HL-60 (cell line): ENCODE results near the gene FXN.

Source experiments
- DNase-seq, 2 experiments: peaks; one replicate each; pipeline ENCODE4 v3.0.0-alpha.2; 2010 to 2020; ENCODE audit warnings: low read depth in 1 of 2, low spot score in 1 of 2
- H3K27ac ChIP-seq: fragments of 250-450 bp; sonication (Bioruptor Pico); replicated peaks from 2 replicates; pipeline ENCODE4 v1.5.1; 2020; ENCODE audit warnings: mild to moderate bottlenecking, moderate library complexity
- H3K27me3 ChIP-seq: fragments of 250-450 bp; sonication (Bioruptor Pico); 2 replicates; pipeline ENCODE4 v1.5.1; 2021; ENCODE audit warnings: mild to moderate bottlenecking, moderate library complexity; ENCODE audit not compliant: insufficient read depth, poor library complexity, severe bottlenecking
- H3K4me3 ChIP-seq: replicated peaks from 2 replicates; pipeline ENCODE4 v1.5.1; 2011; ENCODE audit warnings: mild to moderate bottlenecking, control low read depth, low read length; ENCODE audit not compliant: insufficient read depth
- GABPA ChIP-seq: IDR thresholded peaks from 2 replicates; pipeline ENCODE4 v1.6.1; 2012; ENCODE audit warnings: low read depth
- POLR2AphosphoS5 ChIP-seq: IDR thresholded peaks from 2 replicates; pipeline ENCODE4 v1.6.1; 2012; ENCODE audit warnings: low read depth
- SPI1 ChIP-seq: IDR thresholded peaks from 2 replicates; pipeline ENCODE4 v1.6.1; 2012; ENCODE audit warnings: low read depth, mild to moderate bottlenecking, borderline replicate concordance
- TF ChIP-seq, protein P1 (sequence below): IDR thresholded peaks from one replicate; pipeline ENCODE4 v1.5.1; 2011; ENCODE audit warnings: low read length, control low read depth, inconsistent platforms; ENCODE audit not compliant: insufficient read depth
- TF ChIP-seq, protein P2 (sequence below): IDR thresholded peaks from 2 replicates; pipeline ENCODE4 v1.6.1; 2012; ENCODE audit warnings: low read depth; ENCODE audit not compliant: insufficient replicate concordance

The FXN gene

DNA sequence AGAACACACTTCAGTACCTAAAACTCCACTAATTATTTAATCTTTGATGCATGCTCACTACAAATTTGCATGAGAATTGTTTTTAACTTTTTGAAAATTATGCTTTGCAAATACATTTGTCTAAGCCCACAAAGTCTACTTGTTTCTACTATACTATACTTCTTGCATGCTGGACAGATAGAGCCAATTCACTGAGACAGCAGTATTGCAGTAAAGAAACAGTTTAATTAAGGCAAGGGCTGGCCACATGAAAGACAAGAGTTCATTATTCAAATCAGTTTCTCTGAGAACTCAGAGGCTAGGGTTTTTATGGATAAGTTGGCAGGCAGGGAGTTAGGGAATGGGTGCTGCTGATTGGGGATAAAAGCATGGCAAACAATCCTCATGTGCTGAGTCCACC lies 6.0 kb upstream of the FXN start:
- no peak for DNase-seq
- no peak for TF ChIP-seq GABPA
- no peak for TF ChIP-seq POLR2AphosphoS5
- no peak for TF ChIP-seq SPI1
- TF ChIP-seq, protein P1, sequence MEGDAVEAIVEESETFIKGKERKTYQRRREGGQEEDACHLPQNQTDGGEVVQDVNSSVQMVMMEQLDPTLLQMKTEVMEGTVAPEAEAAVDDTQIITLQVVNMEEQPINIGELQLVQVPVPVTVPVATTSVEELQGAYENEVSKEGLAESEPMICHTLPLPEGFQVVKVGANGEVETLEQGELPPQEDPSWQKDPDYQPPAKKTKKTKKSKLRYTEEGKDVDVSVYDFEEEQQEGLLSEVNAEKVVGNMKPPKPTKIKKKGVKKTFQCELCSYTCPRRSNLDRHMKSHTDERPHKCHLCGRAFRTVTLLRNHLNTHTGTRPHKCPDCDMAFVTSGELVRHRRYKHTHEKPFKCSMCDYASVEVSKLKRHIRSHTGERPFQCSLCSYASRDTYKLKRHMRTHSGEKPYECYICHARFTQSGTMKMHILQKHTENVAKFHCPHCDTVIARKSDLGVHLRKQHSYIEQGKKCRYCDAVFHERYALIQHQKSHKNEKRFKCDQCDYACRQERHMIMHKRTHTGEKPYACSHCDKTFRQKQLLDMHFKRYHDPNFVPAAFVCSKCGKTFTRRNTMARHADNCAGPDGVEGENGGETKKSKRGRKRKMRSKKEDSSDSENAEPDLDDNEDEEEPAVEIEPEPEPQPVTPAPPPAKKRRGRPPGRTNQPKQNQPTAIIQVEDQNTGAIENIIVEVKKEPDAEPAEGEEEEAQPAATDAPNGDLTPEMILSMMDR: no peak
- TF ChIP-seq, protein P2, sequence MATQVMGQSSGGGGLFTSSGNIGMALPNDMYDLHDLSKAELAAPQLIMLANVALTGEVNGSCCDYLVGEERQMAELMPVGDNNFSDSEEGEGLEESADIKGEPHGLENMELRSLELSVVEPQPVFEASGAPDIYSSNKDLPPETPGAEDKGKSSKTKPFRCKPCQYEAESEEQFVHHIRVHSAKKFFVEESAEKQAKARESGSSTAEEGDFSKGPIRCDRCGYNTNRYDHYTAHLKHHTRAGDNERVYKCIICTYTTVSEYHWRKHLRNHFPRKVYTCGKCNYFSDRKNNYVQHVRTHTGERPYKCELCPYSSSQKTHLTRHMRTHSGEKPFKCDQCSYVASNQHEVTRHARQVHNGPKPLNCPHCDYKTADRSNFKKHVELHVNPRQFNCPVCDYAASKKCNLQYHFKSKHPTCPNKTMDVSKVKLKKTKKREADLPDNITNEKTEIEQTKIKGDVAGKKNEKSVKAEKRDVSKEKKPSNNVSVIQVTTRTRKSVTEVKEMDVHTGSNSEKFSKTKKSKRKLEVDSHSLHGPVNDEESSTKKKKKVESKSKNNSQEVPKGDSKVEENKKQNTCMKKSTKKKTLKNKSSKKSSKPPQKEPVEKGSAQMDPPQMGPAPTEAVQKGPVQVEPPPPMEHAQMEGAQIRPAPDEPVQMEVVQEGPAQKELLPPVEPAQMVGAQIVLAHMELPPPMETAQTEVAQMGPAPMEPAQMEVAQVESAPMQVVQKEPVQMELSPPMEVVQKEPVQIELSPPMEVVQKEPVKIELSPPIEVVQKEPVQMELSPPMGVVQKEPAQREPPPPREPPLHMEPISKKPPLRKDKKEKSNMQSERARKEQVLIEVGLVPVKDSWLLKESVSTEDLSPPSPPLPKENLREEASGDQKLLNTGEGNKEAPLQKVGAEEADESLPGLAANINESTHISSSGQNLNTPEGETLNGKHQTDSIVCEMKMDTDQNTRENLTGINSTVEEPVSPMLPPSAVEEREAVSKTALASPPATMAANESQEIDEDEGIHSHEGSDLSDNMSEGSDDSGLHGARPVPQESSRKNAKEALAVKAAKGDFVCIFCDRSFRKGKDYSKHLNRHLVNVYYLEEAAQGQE: no peak
- Histone ChIP-seq H3K27ac (no peak overlapping the region), H3K4me3 (no peak overlapping the region), H3K27me3 (no peaks in the 10 kb centered on the region)

DNA sequence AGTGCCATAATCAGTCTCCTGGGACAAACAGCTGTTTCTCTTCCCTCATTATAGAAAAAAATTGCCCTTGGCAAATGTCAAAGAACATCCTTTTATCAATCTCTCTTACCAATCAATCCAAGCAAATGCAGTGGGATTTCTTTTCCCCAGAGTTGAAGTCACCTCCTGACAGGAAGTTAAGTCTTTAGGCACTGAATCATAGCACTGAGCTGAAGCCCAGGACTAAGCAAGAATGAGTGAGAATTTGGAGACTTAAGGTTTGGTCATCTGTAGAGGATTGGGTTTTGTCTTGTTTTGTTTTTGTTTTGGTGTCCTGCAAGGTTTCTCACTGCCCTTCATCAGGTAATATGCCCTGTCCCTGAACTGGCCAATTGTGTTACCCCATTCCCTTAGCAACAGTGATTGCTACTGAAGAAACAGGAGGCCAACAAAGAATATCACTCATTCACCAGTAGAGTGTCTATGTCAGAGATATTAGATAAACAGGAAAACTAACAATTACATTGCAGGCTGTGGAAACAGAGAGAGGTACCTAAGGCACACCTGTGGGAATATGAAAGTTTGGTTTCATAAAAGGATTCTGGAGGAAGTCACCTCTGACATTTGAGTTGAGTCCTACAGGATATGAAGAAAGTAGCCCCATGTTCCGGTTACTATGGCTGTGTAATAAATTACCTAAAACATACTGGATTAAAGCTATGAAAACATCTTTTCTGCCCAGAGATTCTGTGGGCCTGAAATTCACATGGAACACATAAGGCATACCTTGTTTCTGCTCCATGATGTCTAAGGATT lies 4.5 kb upstream of the FXN start:
- Histone ChIP-seq H3K27me3 (no peaks in the 10 kb centered on the region), H3K4me3 (no peak overlapping the region), H3K27ac (no peak overlapping the region)
- no peak for DNase-seq
- no peak for TF ChIP-seq GABPA
- TF ChIP-seq, protein P2: no peak
- TF ChIP-seq POLR2AphosphoS5: no peak
- TF ChIP-seq, protein P1: no peak
- TF ChIP-seq SPI1: no peak

GRCh38 chr9:69034071-69034470 lies 1.5 kb upstream of the FXN start:
- Histone ChIP-seq H3K27me3 (no peaks in the 10 kb centered on the region), H3K27ac (no peak overlapping the region), H3K4me3 (no peak overlapping the region)
- TF ChIP-seq, protein P2: no peak
- TF ChIP-seq POLR2AphosphoS5 (no peak), GABPA (no peak), SPI1 (no peak)
- TF ChIP-seq, protein P1: no peak
- no peak for DNase-seq
